Central memory CD4-positive, alpha-beta T cell (primary cell): ENCODE data around the gene RAD51B.
"Not testable (repeated sequence)": the region's sequence is repeated elsewhere in the genome, so short reads cannot be mapped to it uniquely, and the experiment has no call there.

Experiments
- DNase-seq: peaks from one replicate; pipeline ENCODE4 v3.0.0; 2022

Gene RAD51B

DNA sequence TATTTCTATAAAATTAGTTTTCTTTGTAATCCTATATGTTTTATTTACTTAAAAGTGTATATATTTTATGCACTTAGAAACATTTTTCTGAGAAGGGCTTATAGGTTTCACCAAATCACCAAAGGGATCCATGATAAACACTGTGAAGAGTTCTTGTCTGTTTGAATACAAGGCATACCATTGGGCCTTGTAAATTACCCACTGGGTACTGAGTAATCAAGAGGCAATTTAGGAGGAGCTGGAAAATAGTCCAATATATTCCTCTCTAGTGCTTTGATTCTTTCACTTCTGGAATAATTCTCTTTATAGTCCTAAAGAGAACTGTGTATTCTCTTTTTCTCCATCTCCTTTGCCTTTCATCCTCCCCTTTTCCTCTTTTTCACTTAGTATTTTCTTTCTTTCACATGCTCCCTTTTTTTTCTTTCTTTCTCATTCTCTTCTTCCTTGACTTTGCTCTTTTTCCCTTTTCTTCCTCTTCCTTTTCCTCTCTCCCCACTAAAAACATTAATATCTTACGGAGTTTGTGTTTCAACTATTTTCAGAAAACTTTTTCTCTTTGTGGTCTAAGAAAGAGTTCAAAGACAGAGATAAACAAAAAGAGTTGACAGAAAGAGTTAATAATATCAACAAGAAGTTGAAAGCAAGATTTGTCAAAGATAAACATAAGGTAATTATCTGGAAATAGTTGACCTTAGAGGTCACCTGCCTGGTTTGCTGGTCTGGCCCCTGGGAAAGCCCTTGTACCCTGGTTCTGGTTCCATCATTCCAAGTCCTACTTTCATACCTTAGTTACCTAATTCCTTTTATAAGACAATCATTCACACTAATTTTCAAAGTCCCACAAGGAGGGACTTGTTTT is 435.3 kb downstream of the RAD51B start:
- no peak for DNase-seq

DNA sequence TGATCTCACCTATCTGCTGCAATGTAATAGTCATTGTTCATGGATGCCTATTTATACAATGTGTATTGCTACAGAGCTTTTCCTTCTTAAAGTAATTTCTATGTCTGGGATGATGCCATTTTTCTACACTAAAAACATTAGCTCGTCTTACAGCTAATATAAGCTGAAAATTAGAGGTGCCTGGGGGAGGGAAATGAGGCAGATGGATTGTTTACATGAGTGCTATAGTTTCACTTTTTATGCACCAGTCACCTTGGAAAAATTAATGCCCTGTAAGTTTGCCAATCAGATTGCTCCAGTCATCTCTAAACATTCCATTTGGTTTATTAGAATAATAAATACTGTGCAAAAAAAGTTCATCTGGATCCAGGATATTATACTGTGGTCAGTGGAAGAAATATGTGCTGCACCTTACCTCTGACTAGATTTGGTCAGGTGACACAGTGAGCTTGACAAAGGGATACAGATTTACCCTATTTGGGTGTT is 436.2 kb downstream of the RAD51B start:
- DNase-seq = no peak

DNA sequence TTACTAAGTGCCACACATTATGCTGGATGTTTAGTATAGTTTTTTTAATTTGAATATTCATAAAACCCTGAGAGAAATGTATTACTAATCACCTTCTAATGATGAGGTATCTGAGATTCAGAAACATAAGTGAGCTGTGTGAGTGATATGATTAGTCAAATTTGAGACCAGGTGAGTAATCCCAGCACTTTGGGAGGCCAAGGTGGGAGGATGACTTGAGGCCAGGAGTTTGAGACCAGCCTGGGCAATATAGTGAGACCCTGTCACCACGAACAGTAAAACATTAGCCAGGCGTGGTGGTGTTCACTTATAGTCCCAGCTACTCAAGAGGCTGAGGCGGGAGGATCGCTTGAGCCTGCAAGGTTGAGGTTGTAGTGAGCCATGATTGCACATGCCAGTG is 438.4 kb downstream of the RAD51B start:
- no peak for DNase-seq

DNA sequence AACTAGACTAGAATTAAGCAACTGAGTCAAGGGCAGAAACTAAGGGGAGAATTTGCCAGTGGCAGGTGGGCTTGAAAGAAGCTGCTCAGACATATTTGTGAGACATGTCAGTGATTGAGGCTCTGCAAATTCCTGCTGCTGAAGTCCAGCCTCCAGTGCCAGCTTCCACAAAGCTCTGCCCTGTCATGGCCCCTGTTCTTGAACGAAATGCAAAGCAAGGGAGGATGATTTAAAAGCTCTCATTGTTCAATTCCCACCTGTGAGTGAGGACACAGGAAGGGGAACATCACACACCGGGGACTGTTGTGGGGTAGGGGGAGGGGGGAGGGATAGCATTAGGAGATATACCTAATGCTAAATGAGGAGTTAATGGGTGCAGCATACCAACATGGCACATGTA is 439.4 kb downstream of the RAD51B start:
- not testable (repeated sequence) for DNase-seq

DNA sequence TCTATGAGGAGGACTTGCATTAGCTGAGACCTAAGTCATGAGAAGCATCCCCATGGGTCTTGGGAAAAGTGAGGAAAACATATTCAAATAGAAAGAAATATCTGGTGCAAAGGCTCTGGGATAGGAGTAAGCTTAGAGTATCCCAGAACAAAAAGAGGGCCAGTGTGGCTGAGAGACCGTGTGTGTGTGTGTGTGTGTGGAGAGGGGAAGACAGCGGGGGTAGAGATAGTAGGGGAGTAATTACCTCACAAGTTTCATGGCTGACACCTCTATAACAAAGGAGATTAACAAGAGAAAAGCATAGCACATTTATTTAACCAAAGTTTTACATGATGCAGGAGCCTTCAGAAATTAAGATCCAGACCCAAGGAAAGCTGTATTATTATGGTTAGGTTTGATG is 440.5 kb downstream of the RAD51B start:
- DNase-seq = no peak

DNA sequence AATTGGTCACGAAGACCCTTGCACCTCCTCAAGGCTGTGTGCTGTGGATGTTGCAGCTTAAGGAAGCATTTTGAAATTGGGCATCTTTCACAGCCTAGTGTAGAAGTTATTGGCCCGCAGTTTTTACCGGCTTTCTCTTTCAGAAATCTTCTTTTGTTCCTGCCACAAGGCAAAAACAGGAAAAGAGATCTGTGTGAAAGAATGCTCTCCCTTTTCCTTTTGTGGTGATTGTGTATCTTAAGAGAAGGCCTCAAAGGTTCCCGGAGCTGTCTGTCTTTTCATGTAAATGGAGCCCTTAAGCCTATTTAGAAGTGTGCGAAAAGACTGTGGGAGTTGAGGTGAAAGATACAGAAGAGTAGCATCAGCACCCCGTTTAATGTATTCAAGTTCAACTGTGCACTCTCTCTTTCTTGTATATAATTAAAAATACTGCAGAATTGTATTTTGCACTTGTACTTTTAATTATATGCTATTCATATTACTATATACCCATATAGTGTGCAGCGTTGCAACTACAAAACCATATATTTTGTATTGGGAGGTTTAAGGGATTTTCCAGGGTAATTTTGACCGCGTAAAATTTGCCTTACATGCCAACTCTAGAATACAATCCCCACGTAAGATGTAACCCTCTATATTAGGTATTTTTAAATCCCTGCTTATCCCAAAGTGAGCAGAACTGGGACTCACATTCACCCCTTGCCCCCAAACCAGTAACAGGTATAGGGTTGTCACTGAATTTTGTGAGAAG is 441.7 kb downstream of the RAD51B start:
- no peak for DNase-seq

DNA sequence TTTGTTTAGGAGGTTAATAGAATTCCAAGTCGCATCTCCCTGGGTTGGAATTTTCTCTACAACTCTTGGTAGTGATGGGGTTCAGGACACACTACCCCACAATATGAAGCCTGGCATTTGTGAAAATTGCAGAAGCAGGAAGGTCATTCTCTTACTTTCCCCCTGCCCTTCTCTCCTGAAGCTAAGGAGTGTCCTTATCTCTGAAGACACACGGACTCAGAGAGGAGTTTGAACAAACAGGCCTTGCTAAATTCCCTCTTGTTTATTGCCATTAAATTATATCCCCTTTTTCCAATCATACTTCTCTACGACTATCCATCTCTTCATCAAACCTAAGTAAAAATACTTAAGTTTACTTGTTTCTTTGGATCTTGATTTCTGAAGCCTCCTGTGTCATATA is 443.0 kb downstream of the RAD51B start:
- DNase-seq = no peak

DNA sequence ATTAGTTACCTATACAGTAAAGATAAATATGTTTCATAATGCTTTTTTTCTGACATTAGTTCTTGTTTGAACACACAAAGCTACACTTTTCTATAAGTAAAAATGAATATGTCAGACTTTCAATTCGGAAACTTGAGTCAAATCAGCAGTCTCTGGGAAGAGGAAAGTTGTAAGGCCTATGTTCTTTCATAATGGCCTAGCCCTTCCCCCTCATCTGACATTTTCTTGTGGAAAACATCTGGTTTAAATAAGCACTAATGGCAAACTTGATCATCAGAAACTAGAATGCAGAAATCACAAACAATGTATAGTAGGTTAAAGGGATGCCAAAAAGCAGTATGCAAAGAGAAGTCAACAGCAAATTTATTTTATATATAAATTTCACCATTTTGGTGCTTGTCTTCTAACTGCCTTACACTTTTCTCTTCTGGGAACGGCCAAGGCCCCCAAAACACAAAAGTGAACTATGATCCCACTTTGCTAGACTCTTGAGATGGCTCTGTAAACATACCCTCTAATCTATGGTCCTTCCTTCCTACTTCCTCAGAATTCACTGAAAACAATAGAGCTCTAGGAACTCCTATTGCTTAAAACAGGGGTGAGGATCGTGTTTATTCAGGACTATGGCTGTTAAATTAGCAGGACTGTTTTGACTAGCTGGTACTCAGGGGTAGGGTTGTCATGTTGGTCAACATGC is 444.1 kb downstream of the RAD51B start:
- DNase-seq = no peak

DNA sequence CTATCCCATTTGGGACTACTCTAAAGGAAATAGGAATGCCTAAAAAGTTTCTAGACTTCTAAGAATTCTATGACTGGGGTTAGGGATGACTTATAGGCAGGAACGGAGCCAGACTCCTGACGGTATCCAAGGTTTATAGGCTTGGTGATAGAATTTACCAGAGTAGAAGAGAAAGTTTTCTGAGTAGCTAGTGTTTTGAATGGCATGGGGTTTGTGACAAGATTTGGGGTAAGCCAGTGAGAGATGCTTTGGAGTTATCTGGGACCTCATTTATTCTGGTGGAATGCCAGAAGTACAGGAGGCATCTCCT is 444.6 kb downstream of the RAD51B start:
- no peak for DNase-seq

DNA sequence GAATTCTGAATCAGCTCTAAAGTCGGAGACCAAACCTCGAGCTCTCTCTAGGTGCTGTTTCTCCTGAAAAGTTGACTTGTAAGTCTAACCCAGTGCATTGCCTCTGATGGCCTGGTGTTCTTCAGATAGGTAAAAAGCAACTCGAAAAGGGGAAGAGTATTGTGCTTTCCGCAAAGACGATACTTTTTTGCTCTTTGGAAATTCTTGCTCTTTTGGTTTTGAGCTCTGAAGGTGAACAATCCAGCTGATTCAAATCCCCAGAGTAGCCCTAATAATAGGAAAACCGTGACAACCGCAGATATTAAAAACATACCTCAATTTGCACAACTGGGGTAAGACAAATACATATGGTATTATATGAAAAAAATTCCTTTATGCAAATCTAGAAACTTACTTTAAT is 447.4 kb downstream of the RAD51B start:
- no peak for DNase-seq

DNA sequence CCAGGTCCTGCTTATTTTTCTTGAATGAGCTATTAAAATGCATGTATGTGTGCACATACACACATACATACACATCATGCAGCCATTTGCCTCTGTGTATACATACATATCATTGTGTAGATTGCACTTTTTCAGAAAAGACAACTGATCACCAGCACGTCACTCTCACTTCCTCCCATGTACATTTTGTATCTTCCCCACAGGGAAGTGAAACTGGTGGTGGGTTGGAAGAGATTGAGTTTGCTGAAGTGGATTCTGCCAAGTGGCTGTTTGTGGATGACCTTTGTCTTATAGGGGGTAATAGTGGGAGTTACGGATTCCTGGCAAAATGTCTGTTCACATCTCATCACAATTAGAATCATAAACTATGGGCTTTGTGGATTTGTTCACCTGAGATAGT is 448.6 kb downstream of the RAD51B start:
- no peak for DNase-seq

DNA sequence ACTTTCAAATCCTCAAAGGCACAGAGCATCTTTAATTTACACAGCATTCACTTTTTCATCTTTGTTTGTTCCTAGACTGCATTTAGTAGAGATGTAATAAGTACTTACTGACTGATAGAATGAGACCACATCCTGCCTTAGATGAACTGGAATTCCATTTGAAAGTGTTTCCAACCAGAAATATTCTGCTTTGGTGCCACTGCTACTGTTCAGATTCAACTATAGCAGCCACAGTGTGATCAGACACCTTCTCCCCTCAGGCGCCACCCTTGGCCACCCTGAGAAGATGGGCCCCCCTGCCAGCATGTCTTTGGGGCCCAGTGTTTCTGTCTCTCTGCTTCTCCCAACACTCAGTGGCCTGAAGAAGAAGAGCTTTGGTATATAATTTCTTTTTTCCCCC is 449.1 kb downstream of the RAD51B start:
- no peak for DNase-seq

DNA sequence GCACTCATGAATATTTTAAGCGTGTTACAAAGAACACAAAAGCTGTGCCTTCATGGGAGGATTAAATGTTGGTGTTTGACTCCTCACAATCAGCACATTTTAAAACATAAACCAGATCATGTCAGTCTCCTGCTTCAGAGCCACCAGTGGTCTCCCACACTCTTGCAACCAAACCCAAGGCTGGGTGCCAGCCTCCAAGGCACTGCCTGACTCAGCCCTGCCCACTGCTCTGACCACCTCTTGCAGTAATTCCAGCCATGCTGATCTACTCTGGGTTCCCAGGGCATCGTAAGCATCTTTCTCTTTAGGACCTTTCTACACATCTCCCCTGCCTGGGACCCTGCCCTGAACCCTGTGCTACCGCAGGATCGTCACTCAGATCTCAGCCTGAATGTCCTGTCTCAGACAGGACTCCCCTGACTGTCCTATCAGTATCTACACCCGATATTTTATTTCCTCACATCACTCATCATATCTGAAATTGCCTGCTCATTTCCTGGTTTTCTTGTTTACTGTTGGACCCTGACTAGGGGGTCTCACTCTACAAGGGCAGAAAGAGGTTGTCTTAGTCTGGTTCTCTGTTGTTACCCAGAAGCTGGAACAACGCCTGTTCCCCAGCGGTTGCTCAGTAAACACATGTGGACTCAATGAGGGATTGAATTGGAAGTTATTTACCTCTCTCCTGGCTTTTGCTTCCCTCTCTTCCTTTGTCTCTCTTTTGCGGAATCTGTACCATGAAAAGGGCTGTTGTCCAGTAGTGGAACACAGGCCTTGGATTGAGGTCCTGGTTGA is 449.8 kb downstream of the RAD51B start:
- DNase-seq = no peak

DNA sequence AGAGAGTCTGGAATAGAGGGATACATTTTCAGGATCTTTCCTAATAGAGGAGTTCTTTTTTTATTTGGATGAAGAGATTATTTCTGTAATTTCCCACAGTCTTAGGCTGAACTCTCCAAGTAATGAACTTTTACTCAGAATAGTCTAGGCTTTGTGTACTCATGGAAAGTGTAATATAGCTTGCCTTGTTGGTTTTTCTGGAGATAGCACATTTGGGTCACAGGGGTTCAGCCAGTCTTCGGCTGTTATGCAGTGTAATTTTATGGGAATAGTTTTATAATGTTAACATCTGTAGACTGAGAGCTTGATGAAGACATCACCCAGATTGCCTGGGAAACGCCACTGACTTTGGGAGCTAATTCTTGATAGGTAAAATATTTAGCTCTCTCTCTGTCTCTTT is 450.8 kb downstream of the RAD51B start:
- no peak for DNase-seq

DNA sequence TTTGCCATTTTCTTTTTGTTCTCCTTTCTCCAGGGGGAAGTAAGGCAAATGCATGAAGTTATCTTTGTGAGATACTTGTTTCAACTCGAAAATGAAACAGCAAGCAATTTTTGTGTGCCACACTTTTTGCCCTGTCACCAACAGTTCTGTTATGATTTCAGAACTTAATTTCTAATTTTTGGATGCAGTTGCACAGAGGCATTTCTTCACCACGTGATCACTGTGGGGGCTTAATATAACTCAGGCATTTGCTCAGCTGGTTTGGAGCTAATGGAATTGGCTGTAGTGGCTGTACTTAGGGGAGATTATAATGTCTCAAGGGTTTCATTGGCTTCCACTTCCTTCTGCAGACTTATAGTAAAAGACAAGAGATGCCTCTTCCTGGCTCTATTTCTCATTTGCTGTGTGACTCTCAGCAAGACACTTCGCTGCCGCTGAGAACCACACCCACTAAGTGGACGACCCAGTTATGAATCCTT is 452.4 kb downstream of the RAD51B start:
- no peak for DNase-seq

DNA sequence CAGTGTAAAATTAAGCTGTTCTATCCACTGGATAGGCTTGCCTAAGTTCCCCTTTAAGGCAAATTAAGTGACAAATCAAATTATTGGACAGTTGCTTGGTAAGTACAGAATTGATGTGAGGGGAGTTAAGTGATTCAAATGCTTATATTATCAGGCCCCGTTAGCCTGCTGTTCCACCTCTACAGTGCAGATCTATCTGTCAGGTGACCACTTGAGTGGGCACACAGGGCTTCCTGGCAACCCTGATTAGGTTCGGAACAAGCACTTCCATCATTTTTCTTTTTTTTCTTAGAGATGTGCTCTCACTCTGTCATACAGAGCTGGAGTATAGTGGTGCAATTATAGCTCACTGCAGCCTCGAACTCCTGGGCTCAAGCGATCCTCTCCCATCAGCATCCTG is 453.8 kb downstream of the RAD51B start:
- no peak for DNase-seq

DNA sequence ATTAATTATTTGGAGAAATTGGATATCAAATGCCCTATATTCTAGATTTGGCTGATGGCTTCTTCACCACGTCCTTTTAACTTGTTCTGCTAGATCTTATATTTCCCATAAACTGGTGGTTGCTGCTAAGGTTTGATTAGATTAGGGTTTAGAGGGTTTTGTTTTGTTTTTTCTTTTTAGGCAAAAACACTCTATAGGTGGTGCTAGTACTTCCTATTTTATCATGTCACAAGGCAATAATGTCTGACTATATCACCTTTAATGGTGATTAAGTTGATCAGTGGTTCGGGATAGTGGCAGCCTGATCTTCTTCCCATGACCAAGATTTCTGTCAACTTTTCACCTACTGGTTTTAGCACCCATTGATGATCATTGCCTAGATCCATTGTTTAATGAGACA is 455.1 kb downstream of the RAD51B start:
- no peak for DNase-seq

DNA sequence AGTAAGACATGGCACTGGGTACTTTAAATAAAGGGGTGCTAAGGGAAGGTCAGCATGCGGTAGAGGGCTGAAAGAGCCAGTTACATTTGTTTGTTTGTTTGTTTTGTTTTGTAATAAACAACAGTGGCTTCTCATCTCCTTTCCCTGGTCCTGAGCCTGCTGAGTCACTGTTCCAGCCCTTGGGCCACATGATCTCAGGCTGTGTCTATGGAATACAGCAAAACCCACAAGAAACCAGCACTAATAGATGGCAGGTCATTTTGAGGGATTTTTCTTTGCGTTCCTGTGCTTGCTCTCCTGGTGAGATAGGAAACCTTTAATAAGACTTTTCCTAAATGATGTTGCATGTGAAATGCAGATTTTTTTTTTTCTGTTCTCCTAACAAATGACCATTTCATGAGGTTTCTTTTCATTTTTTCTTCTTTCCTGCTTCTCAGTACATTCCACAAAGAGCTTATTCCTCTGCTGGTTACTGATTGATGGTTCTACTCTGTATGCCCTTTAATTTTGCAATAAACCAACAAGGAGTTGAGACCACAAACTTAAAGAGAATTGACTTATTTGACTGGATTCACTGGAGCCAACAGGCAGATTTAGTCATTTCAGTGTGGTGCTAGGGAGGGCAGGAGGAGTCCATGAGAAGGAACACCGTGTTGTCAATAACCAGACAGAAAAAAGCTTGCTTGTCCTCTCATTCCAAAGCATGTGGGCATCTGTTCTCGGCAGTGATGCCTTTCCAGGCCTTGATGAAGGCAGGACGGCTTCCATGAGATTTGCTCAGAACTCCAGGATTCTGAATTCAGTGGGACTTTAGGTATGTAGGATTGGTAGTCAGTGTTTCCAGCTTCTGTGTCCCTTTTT is 459.2 kb downstream of the RAD51B start:
- no peak for DNase-seq

DNA sequence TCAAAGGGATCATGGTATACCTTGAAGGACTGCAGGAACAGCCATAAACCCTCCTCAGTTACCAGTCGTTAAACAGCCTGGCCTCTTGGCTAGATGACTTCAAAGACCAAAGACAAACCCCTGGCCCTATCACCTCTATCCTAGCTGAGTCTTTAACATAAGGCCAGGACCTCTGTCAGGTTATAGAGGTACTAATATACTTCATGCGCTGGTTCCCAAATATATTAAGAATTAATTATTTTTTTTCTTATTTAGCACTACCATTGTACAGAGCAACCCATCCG is 459.8 kb downstream of the RAD51B start:
- DNase-seq = no peak

DNA sequence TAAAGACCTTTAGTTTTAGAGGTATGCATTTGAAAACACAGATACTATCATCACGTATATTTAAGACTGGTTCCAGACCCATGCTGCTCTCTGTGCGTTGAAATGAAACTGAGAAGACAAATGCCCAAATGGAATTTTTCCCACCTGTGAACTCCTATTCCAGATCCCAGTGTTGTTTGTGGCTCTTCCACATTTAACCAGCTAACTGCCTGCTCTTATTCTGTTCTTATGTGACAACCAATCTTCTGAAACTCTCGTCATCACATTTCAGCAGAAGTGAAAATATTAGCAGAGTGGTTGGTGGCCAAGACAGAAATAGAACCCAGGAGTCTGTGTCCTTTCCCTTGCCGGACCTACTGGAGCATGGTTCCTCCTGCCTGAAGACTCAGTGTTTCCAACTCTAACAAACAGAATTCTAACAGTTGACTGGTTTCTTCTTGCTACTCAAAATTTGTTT is 460.2 kb downstream of the RAD51B start:
- no peak for DNase-seq

DNA sequence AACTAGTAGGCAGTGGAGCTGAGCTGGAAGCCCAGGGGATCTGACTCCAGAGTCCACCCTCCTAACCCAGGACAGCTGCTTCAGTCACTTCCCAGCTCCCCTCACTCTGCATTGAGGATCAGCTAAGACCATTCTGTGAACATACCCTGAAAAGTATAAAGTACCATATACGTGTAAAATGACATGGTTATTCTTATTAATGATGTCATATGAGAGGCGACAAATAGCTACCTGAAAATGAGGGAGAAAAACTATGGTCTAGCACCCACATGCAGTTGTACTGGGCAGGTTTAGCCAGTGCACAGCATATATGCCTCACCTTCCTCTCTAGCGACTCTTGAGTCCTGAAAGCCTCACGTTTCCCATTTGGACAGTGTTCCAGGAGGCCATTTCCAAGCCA is 461.9 kb downstream of the RAD51B start:
- no peak for DNase-seq
